ENCODE data around the gene SEC16B. TPM values are rescaled to one million over a fixed set of nuclear protein-coding genes. Genes with fewer than 3 reads are reported as not detected.

SEC16B gene
- total RNA-seq, 2 experiments from 2014 or later = not detected

DNA sequence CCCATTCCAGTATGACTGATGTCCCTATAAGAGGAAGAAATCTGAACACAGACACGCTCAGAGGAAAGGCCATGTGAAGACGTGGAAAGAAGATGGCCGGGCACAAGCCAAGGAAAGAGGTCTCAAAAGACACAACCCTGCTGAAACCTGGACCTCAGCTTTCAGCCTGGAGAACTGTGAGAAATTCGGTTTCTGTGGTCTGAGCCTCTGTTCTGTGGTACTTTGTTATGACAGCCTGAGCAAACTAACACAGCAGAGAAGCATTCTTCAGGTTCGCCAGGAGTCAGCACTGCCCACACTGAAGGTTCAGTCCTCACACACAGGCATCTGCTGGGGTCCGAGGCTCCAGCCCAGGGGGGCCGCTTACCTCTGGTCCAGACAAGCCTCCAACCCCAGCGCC, 37.7 kb downstream of the SEC16B start:
- no peaks in the 10 kb centered on the region for H3K4me1 ChIP-seq (ENCODE audit: insufficient read depth, low read length)
- Mint-ChIP-seq H3K4me1 (ENCODE audit: low read depth) (no peaks in the 10 kb centered on the region), H3K4me3 (no peak overlapping the region)

DNA sequence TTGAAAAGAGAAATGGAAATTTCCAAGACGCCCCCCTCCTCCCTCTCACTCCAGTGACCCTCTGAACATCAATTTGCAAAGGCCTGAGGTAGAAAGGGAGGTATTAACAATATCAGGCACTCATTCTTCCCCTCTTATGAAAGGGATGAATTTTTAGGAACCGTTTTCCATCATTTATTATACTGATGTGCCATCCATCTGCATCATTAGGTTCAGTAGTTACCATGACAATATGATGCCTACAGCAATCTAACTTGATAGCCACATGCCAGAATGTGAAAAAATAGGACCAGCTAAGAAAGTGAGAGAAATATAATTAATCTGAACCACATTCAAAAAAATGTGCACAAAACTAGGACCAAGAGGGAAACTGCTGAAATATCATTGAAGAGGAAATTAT, 40.9 kb downstream of the SEC16B start:
- H3K4me3 ChIP-seq (ENCODE audit: low read length) = no peak overlapping the region
- no peak overlapping the region for H3K27ac Mint-ChIP-seq
- H3K36me3 ChIP-seq (ENCODE audit: insufficient read depth, low read length) = no peaks in the 10 kb centered on the region
- POLR2A ChIA-PET = no interaction called here
- H3K27ac ChIP-seq (ENCODE audit: low read depth in 1 of 2, low read length in 2 of 2) = no peak overlapping the region
- H3K36me3 Mint-ChIP-seq (ENCODE audit: low read depth) = no peaks in the 10 kb centered on the region
- DNase-seq (no peak), ATAC-seq (ENCODE audit: poor library complexity) (no peak)
- TF ChIP-seq, protein P1, sequence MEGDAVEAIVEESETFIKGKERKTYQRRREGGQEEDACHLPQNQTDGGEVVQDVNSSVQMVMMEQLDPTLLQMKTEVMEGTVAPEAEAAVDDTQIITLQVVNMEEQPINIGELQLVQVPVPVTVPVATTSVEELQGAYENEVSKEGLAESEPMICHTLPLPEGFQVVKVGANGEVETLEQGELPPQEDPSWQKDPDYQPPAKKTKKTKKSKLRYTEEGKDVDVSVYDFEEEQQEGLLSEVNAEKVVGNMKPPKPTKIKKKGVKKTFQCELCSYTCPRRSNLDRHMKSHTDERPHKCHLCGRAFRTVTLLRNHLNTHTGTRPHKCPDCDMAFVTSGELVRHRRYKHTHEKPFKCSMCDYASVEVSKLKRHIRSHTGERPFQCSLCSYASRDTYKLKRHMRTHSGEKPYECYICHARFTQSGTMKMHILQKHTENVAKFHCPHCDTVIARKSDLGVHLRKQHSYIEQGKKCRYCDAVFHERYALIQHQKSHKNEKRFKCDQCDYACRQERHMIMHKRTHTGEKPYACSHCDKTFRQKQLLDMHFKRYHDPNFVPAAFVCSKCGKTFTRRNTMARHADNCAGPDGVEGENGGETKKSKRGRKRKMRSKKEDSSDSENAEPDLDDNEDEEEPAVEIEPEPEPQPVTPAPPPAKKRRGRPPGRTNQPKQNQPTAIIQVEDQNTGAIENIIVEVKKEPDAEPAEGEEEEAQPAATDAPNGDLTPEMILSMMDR (IDR thresholded peaks at IDR 0.05) = no peak
- no peaks in the 10 kb centered on the region for H3K4me1 ChIP-seq (ENCODE audit: insufficient read depth, low read length)
- peaks cover 0 to 14% of the 10 kb centered on the region in 2 experiments for H3K9me3 ChIP-seq (ENCODE audit: control insufficient read depth in 1 of 2, insufficient read depth in 1 of 2, low read length in 2 of 2)
- no peaks in the 10 kb centered on the region for H3K27me3 Mint-ChIP-seq
- H3K27me3 ChIP-seq (ENCODE audit: control insufficient read depth in 1 of 2, insufficient read depth in 2 of 2, low read length in 2 of 2) = no peaks in the 10 kb centered on the region
- intact Hi-C loops (cut with DNase I, micrococcal nuclease) = no loop called here
- CTCF ChIA-PET = interaction anchor here (1.3 kb wide), 1 partner anchor 9 kb away, joined by 3 read pairs; no protein-coding TSS in a partner anchor
- no peaks in the 10 kb centered on the region for H3K4me1 Mint-ChIP-seq (ENCODE audit: low read depth)
- H3K9me3 Mint-ChIP-seq = no peaks in the 10 kb centered on the region
- H3K4me3 Mint-ChIP-seq = no peak overlapping the region

More for the DNA sequence above, 37.7 kb downstream of the SEC16B start:
- H3K27ac Mint-ChIP-seq = no peak overlapping the region
- Histone ChIP-seq H3K36me3 (ENCODE audit: insufficient read depth, low read length) (no peaks in the 10 kb centered on the region), H3K27ac (ENCODE audit: low read depth in 1 of 2, low read length in 2 of 2) (no peak overlapping the region), H3K4me3 (ENCODE audit: low read length) (no peak overlapping the region), H3K27me3 (ENCODE audit: control insufficient read depth in 1 of 2, insufficient read depth in 2 of 2, low read length in 2 of 2) (no peaks in the 10 kb centered on the region), H3K9me3 (ENCODE audit: control insufficient read depth in 1 of 2, insufficient read depth in 1 of 2, low read length in 2 of 2) (peaks cover 0 to 14% of the 10 kb centered on the region in 2 experiments)
- no peaks in the 10 kb centered on the region for H3K27me3 Mint-ChIP-seq
- ChIA-PET POLR2A (no interaction called here), CTCF (no interaction called here)
- ATAC-seq (ENCODE audit: poor library complexity) = no peak
- DNase-seq = no peak
- intact Hi-C loops (cut with DNase I, micrococcal nuclease) = no loop called here
- H3K36me3 Mint-ChIP-seq (ENCODE audit: low read depth) = no peaks in the 10 kb centered on the region
- TF ChIP-seq, protein P1 (IDR thresholded peaks at IDR 0.05) = no peak
- H3K9me3 Mint-ChIP-seq = no peaks in the 10 kb centered on the region

DNA sequence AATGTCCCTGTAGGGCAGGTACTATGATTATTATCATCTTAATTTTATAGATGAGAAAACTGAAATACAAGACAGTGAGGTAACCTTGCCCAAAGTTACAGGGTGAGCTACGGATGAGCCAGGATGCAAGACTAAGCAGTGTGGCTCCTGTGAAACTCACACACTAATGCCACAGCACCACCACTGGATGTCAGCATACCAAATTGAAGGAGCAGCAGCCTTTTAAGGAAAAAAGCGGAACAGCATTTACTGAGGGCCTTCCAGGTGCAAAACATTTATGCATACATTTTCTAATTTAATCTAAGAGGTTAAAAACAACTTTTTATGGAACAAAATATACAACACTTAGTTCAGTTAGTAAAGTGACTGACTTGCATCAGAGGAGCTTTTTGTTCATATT, 41.7 kb downstream of the SEC16B start:
- CTCF ChIA-PET = no interaction called here
- H3K27me3 Mint-ChIP-seq = no peaks in the 10 kb centered on the region
- no peaks in the 10 kb centered on the region for H3K4me1 ChIP-seq (ENCODE audit: insufficient read depth, low read length)
- no peaks in the 10 kb centered on the region for H3K4me1 Mint-ChIP-seq (ENCODE audit: low read depth)
- TF ChIP-seq, protein P1 (IDR thresholded peaks at IDR 0.05) = no peak
- no peak overlapping the region for H3K27ac Mint-ChIP-seq
- no peaks in the 10 kb centered on the region for H3K9me3 Mint-ChIP-seq
- H3K27ac ChIP-seq (ENCODE audit: low read depth in 1 of 2, low read length in 2 of 2) = no peak overlapping the region
- DNase-seq (no peak), ATAC-seq (ENCODE audit: poor library complexity) (no peak)
- intact Hi-C loops (cut with DNase I, micrococcal nuclease) = no loop called here
- POLR2A ChIA-PET = no interaction called here
- no peaks in the 10 kb centered on the region for H3K27me3 ChIP-seq (ENCODE audit: control insufficient read depth in 1 of 2, insufficient read depth in 2 of 2, low read length in 2 of 2)
- H3K4me3 ChIP-seq (ENCODE audit: low read length) = no peak overlapping the region
- H3K36me3 ChIP-seq (ENCODE audit: insufficient read depth, low read length) = no peaks in the 10 kb centered on the region
- peaks cover 0 to 12% of the 10 kb centered on the region in 2 experiments for H3K9me3 ChIP-seq (ENCODE audit: control insufficient read depth in 1 of 2, insufficient read depth in 1 of 2, low read length in 2 of 2)
- no peak overlapping the region for H3K4me3 Mint-ChIP-seq
- no peaks in the 10 kb centered on the region for H3K36me3 Mint-ChIP-seq (ENCODE audit: low read depth)
